HCT116 (cell line): ENCODE measurements around the gene ASS1. TPM values are rescaled to one million over a fixed set of nuclear protein-coding genes. Genes with fewer than 3 reads are reported as not detected.

Source experiments
- ATAC-seq: fragments of 200-7000 bp; cut with Tn5 transposase; 2 replicates; pipeline ENCODE4 v1.9.1; 2020; ENCODE audit warnings: mild to moderate bottlenecking, moderate library complexity
- BruUV-seq: library from RNA; stranded (reverse); fragments of 400-500 nt; replicated peaks from 2 replicates; lab custom pipeline; 2021; lab: Mats Ljungman, UMichigan
- CTCF ChIA-PET: fragments of 300-600 bp; sonication (Branson Sonifier 250); formaldehyde crosslinking; loops from one replicate; lab custom pipeline; 2021; ENCODE audit warnings: antibody characterized with exemption; lab: Charles Lee
- POLR2A ChIA-PET: fragments of 300-600, 350-600 bp; sonication (Branson Sonifier 250); formaldehyde crosslinking; loops from one replicate; lab custom pipeline; 2021; ENCODE audit warnings: antibody characterized with exemption; lab: Charles Lee
- RAD21 ChIA-PET, 2 experiments: fragments of 300-600 bp; sonication (Branson Sonifier 250); formaldehyde crosslinking; loops; one replicate each; lab custom pipeline; 2023; ENCODE audit warnings: low total read pairs in 2 of 2; ENCODE audit not compliant: uncharacterized antibody in 2 of 2, unreplicated experiment in 2 of 2, low non-redundant PET in 1 of 2; lab: Charles Lee
- DNase-seq: peaks from one replicate; pipeline ENCODE4 v3.0.0-alpha.2; 2010; ENCODE audit warnings: low read depth, low spot score
- H2AFZ ChIP-seq: fragments of 200-600 bp; shearing (Covaris generic), sonication (generic); 2 replicates; pipeline ENCODE4 v1.6.1; 2017; ENCODE audit warnings: low read depth, mixed run types, mixed read lengths, antibody characterized with exemption, low read length; ENCODE audit not compliant: poor library complexity, severe bottlenecking
- H3K27ac ChIP-seq: 2 replicates; pipeline ENCODE4 v1.5.1; 2012; ENCODE audit warnings: low read depth, low read length
- H3K27me3 ChIP-seq: fragments of 200-600 bp; sonication (generic); 2 replicates; pipeline ENCODE4 v1.6.1; 2016; ENCODE audit warnings: mixed run types, low read length, mixed read lengths; ENCODE audit not compliant: insufficient read depth
- H3K36me3 ChIP-seq, 2 experiments: fragments of 200-500 bp in 1 of 2; fragments of 200-600 bp in 1 of 2; sonication (Bioruptor generic) in 1 of 2; sonication (generic) in 1 of 2; 2 replicates each; pipeline versions ENCODE4 v1.5.1 to v1.6.1; 2014 to 2016; ENCODE audit warnings: low read length in 2 of 2, inconsistent platforms in 1 of 2, mixed read lengths in 1 of 2, mixed run types in 1 of 2; ENCODE audit not compliant: insufficient read depth in 2 of 2, control insufficient read depth in 1 of 2
- H3K4me1 ChIP-seq, 2 experiments: fragments of 200-600 bp in 1 of 2; sonication (generic) in 1 of 2; 2 replicates each; pipeline versions ENCODE4 v1.5.1 to v1.6.1; 2012 to 2017; ENCODE audit warnings: low read length in 2 of 2, inconsistent platforms in 1 of 2, mild to moderate bottlenecking in 1 of 2, mixed read lengths in 1 of 2, mixed run types in 1 of 2, moderate library complexity in 1 of 2; ENCODE audit not compliant: insufficient read depth in 2 of 2, control insufficient read depth in 1 of 2
- H3K4me2 ChIP-seq: fragments of 200-600 bp; sonication (generic); 2 replicates; pipeline ENCODE4 v1.6.1; 2017; ENCODE audit warnings: mixed run types, low read length, mixed read lengths
- H3K4me3 ChIP-seq, 2 experiments: fragments of 200-600 bp in 1 of 2; sonication (generic) in 1 of 2; replicated peaks in 1 of 2; 2 replicates each; pipeline ENCODE4 v1.5.1; 2011 to 2016; ENCODE audit warnings: low read length in 2 of 2, control low read depth in 1 of 2, low read depth in 1 of 2, mild to moderate bottlenecking in 1 of 2, mixed read lengths in 1 of 2, mixed run types in 1 of 2
- H3K79me2 ChIP-seq: fragments of 200-600 bp; sonication (generic); 2 replicates; pipeline ENCODE4 v1.6.1; 2017; ENCODE audit warnings: mild to moderate bottlenecking, mixed run types, low read length, moderate library complexity, mixed read lengths; ENCODE audit not compliant: insufficient read depth
- H3K9ac ChIP-seq: fragments of 200-600 bp; sonication (generic); 2 replicates; pipeline ENCODE4 v1.6.1; 2016; ENCODE audit warnings: low read length, mixed read lengths
- H3K9me2 ChIP-seq: fragments of 200-600 bp; sonication (generic), shearing (Covaris generic); 2 replicates; pipeline ENCODE4 v1.6.1; 2017; ENCODE audit warnings: mixed run types, mild to moderate bottlenecking, moderate library complexity; ENCODE audit not compliant: insufficient read depth
- H3K9me3 ChIP-seq, 2 experiments: fragments of 200-500 bp in 1 of 2; fragments of 200-600 bp in 1 of 2; sonication (Bioruptor generic) in 1 of 2; sonication (generic) in 1 of 2; 2 replicates each; pipeline ENCODE4 v1.6.1; 2014 to 2017; ENCODE audit warnings: low read length in 2 of 2, mixed read lengths in 2 of 2, inconsistent platforms in 1 of 2, low read depth in 1 of 2, mild to moderate bottlenecking in 1 of 2, mixed run types in 1 of 2, moderate library complexity in 1 of 2; ENCODE audit not compliant: control insufficient read depth in 1 of 2, insufficient read depth in 1 of 2
- H4K20me1 ChIP-seq: fragments of 200-600 bp; sonication (generic), shearing (Covaris generic); 2 replicates; pipeline ENCODE4 v1.6.1; 2017; ENCODE audit warnings: mixed run types, mild to moderate bottlenecking, moderate library complexity; ENCODE audit not compliant: insufficient read depth
- CBX3 ChIP-seq: IDR thresholded peaks from 2 replicates; pipeline ENCODE4 v1.6.1; 2012; ENCODE audit warnings: low read depth
- EGR1 ChIP-seq: IDR thresholded peaks from 2 replicates; pipeline ENCODE4 v1.6.1; 2012; ENCODE audit warnings: low read depth
- EZH2 ChIP-seq: fragments of 200-600 bp; sonication (generic); IDR thresholded peaks from 2 replicates; pipeline ENCODE4 v1.6.1; 2017; ENCODE audit warnings: antibody characterized with exemption, mixed run types
- JUND ChIP-seq: IDR thresholded peaks from 2 replicates; pipeline ENCODE4 v1.6.1; 2012
- RAD21 ChIP-seq: IDR thresholded peaks from 2 replicates; pipeline ENCODE4 v1.6.1; 2012; ENCODE audit warnings: low read depth, mild to moderate bottlenecking
- SIN3A ChIP-seq: IDR thresholded peaks from 2 replicates; pipeline ENCODE4 v1.6.1; 2012; ENCODE audit warnings: low read depth
- SP1 ChIP-seq: IDR thresholded peaks from 2 replicates; pipeline ENCODE4 v1.6.1; 2012; ENCODE audit warnings: low read depth
- SRF ChIP-seq: IDR thresholded peaks from 2 replicates; pipeline ENCODE4 v1.6.1; 2012; ENCODE audit warnings: low read depth
- TCF7L2 ChIP-seq: IDR thresholded peaks from 2 replicates; pipeline ENCODE4 v1.7.0; 2011; ENCODE audit warnings: borderline replicate concordance, inconsistent platforms; ENCODE audit not compliant: insufficient read depth, insufficient read length; ENCODE audit errors: extremely low read depth
- intact Hi-C: fragments of 100-400 bp; cut with micrococcal nuclease; formaldehyde crosslinking; loops from 2 replicates; pipeline ENCODE4 v1.10.0; 2022
- total RNA-seq: library from RNA; stranded (reverse); gene quantifications from one replicate; pipeline ENCODE4 v1.2.1, GENCODE V29; 2021; ENCODE audit not compliant: unreplicated experiment
- TF ChIP-seq, protein P1 (sequence below): IDR thresholded peaks from 2 replicates; pipeline ENCODE4 v1.6.1; 2012; ENCODE audit warnings: low read depth
- TF ChIP-seq, protein P2 (sequence below): IDR thresholded peaks from 2 replicates; pipeline ENCODE4 v1.6.1; 2012
- TF ChIP-seq, protein P3 (sequence below): IDR thresholded peaks from 2 replicates; pipeline ENCODE4 v1.6.1; 2011; ENCODE audit warnings: mild to moderate bottlenecking, low read length, moderate library complexity; ENCODE audit not compliant: insufficient replicate concordance; ENCODE audit errors: extremely low read depth
- TF ChIP-seq, protein P4 (sequence below), 3 experiments: fragments of 200-600 bp in 1 of 3; sonication (generic) in 1 of 3; IDR thresholded peaks in 2 of 3; conservative IDR thresholded peaks in 1 of 3; 2 replicates each; pipeline ENCODE4 v1.5.1; 2012 to 2017; ENCODE audit warnings: low read depth in 2 of 3, low read length in 2 of 3, antibody characterized with exemption in 1 of 3, borderline replicate concordance in 1 of 3, control low read depth in 1 of 3, mild to moderate bottlenecking in 1 of 3, mixed read lengths in 1 of 3, mixed run types in 1 of 3, moderate library complexity in 1 of 3; ENCODE audit not compliant: insufficient read depth in 1 of 3

ASS1 gene
- total RNA-seq, 1 experiment from 2014 or later: 92.6 TPM

DNA sequence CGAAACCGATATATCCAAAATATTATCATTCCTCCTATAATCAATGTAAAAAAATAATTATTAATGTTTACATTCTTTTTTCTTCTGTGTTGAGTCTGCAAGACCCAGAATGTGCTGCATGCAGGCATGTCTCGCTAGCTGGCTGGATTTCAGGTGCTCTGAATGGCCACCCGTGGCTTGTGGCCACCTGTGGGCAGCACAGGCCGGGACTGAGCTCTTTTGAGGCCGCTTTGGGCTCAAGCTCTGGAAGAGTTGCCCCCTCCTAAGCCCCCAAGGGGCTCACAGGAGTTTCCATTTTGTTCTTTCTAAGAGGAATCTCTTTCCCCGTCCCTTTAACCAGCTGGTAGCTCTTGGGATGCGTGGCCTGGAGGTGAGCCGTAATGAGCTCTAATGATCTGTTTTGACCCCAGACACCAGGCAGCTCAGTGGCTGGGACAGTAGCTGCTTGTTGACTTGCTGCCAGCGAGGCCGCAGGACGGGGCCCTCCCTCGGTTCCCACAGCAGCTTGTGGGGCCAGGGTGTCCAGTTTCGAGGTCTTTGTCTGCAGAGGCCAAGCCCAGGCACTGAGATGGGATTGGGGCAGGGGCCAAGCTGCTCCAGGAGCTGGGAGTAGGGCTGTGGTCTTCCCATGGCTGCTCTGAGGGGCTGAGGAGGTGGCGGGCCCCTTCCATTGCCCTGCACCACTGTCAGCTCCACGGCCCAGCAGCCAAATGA, 20.8 kb downstream of the ASS1 start:
- ChIA-PET RAD21 (no interaction called here), CTCF (interaction anchor here (1.1 to 2.6 kb wide), 3 partner anchors 217 to 228 kb away, joined by 4 to 16 read pairs (median 5); partner anchors contain the start of gene EXOSC2)
- H3K4me1 ChIP-seq: no peaks in the 10 kb centered on the region
- no peak overlapping the region for H3K4me3 ChIP-seq
- H4K20me1 ChIP-seq: no peaks in the 10 kb centered on the region
- TF ChIP-seq, protein P1, sequence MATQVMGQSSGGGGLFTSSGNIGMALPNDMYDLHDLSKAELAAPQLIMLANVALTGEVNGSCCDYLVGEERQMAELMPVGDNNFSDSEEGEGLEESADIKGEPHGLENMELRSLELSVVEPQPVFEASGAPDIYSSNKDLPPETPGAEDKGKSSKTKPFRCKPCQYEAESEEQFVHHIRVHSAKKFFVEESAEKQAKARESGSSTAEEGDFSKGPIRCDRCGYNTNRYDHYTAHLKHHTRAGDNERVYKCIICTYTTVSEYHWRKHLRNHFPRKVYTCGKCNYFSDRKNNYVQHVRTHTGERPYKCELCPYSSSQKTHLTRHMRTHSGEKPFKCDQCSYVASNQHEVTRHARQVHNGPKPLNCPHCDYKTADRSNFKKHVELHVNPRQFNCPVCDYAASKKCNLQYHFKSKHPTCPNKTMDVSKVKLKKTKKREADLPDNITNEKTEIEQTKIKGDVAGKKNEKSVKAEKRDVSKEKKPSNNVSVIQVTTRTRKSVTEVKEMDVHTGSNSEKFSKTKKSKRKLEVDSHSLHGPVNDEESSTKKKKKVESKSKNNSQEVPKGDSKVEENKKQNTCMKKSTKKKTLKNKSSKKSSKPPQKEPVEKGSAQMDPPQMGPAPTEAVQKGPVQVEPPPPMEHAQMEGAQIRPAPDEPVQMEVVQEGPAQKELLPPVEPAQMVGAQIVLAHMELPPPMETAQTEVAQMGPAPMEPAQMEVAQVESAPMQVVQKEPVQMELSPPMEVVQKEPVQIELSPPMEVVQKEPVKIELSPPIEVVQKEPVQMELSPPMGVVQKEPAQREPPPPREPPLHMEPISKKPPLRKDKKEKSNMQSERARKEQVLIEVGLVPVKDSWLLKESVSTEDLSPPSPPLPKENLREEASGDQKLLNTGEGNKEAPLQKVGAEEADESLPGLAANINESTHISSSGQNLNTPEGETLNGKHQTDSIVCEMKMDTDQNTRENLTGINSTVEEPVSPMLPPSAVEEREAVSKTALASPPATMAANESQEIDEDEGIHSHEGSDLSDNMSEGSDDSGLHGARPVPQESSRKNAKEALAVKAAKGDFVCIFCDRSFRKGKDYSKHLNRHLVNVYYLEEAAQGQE: no peak
- TF ChIP-seq EZH2 (no peak), CBX3 (no peak), SRF (no peak), RAD21 (no peak), EGR1 (no peak), JUND (no peak), SP1 (no peak), TCF7L2 (no peak), SIN3A (no peak)
- TF ChIP-seq, protein P2, sequence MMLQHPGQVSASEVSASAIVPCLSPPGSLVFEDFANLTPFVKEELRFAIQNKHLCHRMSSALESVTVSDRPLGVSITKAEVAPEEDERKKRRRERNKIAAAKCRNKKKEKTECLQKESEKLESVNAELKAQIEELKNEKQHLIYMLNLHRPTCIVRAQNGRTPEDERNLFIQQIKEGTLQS: no peak
- TF ChIP-seq, protein P3, sequence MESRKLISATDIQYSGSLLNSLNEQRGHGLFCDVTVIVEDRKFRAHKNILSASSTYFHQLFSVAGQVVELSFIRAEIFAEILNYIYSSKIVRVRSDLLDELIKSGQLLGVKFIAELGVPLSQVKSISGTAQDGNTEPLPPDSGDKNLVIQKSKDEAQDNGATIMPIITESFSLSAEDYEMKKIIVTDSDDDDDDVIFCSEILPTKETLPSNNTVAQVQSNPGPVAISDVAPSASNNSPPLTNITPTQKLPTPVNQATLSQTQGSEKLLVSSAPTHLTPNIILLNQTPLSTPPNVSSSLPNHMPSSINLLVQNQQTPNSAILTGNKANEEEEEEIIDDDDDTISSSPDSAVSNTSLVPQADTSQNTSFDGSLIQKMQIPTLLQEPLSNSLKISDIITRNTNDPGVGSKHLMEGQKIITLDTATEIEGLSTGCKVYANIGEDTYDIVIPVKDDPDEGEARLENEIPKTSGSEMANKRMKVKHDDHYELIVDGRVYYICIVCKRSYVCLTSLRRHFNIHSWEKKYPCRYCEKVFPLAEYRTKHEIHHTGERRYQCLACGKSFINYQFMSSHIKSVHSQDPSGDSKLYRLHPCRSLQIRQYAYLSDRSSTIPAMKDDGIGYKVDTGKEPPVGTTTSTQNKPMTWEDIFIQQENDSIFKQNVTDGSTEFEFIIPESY: no peak
- TF ChIP-seq, protein P4, sequence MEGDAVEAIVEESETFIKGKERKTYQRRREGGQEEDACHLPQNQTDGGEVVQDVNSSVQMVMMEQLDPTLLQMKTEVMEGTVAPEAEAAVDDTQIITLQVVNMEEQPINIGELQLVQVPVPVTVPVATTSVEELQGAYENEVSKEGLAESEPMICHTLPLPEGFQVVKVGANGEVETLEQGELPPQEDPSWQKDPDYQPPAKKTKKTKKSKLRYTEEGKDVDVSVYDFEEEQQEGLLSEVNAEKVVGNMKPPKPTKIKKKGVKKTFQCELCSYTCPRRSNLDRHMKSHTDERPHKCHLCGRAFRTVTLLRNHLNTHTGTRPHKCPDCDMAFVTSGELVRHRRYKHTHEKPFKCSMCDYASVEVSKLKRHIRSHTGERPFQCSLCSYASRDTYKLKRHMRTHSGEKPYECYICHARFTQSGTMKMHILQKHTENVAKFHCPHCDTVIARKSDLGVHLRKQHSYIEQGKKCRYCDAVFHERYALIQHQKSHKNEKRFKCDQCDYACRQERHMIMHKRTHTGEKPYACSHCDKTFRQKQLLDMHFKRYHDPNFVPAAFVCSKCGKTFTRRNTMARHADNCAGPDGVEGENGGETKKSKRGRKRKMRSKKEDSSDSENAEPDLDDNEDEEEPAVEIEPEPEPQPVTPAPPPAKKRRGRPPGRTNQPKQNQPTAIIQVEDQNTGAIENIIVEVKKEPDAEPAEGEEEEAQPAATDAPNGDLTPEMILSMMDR (IDR thresholded peaks at IDR 0.05 in 2 of 3, conservative IDR thresholded peaks at IDR 0.05 in 1 of 3; ENCODE audit: borderline replicate concordance in 1 of 3, insufficient read depth in 1 of 3, low read depth in 2 of 3, low read length in 2 of 3): no peak
- TF ChIP-seq, all 23 proteins: peak for 0
- H3K4me2 ChIP-seq: no peak overlapping the region
- no peaks in the 10 kb centered on the region for H3K36me3 ChIP-seq
- ATAC-seq (no peak), DNase-seq (no peak)
- POLR2A ChIA-PET: no interaction called here
- H3K79me2 ChIP-seq: no peaks in the 10 kb centered on the region
- BruUV-seq: no TSS peak
- no peaks in the 10 kb centered on the region for H3K9me3 ChIP-seq
- intact Hi-C loops: no loop called here
- H3K9ac ChIP-seq: no peak overlapping the region
- no peaks in the 10 kb centered on the region for H3K9me2 ChIP-seq
- H3K27me3 ChIP-seq: no peaks in the 10 kb centered on the region
- H2AFZ ChIP-seq: no peak overlapping the region
- H3K27ac ChIP-seq: no peak overlapping the region
